ENCODE results near the gene GPR143. TPM values are rescaled to one million over a fixed set of nuclear protein-coding genes. Genes with fewer than 3 reads are reported as not detected.

The GPR143 gene
- total and polyA plus RNA-seq, 2 of the 4 experiments (the other 2 are of a cell fraction), result 0.07 TPM; not detected in 1

DNA sequence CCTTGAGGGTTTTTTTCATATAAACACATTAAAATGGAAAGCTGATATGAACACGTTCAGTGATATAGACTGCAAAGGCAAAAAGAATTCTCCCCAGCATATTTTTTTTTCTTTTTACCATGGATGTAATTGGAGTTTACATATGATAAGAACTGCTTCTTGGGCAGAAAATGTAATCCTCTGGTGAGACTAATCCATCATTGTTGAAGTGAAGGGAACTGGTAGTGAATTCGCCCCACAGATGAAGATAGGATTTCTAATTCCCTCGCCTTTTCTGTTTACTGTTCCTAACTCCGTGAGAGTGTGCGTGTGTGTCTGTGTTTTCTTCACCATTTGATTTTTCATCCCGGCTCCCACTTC lies 88.9 kb downstream of the GPR143 start:
- TF ChIP-seq SMC3 (IDR thresholded peaks at IDR 0.05; ENCODE audit: low read depth, low read length) (no peak), MXI1 (IDR thresholded peaks at IDR 0.05; ENCODE audit: borderline replicate concordance, low read depth, low read length) (no peak), MAFK (IDR thresholded peaks at IDR 0.05; ENCODE audit: low read depth, low read length) (no peak), CHD1 (IDR thresholded peaks at IDR 0.05; ENCODE audit: low read depth, low read length) (no peak), BHLHE40 (IDR thresholded peaks at IDR 0.05; ENCODE audit: low read depth, low read length) (no peak), POLR2A (IDR thresholded peaks at IDR 0.05; ENCODE audit: low read depth, low read length) (no peak), RAD21 (IDR thresholded peaks at IDR 0.05; ENCODE audit: low read length) (no peak), FOS (IDR thresholded peaks at IDR 0.05; ENCODE audit: low read depth, low read length) (no peak), RFX5 (IDR thresholded peaks at IDR 0.05; ENCODE audit: low read depth, low read length) (no peak), MAZ (IDR thresholded peaks at IDR 0.05; ENCODE audit: borderline replicate concordance, low read depth, low read length) (no peak)
- TF ChIP-seq, protein P1, sequence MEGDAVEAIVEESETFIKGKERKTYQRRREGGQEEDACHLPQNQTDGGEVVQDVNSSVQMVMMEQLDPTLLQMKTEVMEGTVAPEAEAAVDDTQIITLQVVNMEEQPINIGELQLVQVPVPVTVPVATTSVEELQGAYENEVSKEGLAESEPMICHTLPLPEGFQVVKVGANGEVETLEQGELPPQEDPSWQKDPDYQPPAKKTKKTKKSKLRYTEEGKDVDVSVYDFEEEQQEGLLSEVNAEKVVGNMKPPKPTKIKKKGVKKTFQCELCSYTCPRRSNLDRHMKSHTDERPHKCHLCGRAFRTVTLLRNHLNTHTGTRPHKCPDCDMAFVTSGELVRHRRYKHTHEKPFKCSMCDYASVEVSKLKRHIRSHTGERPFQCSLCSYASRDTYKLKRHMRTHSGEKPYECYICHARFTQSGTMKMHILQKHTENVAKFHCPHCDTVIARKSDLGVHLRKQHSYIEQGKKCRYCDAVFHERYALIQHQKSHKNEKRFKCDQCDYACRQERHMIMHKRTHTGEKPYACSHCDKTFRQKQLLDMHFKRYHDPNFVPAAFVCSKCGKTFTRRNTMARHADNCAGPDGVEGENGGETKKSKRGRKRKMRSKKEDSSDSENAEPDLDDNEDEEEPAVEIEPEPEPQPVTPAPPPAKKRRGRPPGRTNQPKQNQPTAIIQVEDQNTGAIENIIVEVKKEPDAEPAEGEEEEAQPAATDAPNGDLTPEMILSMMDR (conservative IDR thresholded peaks at IDR 0.05; ENCODE audit: low read depth, low read length), result no peak
- TF ChIP-seq, protein P2, sequence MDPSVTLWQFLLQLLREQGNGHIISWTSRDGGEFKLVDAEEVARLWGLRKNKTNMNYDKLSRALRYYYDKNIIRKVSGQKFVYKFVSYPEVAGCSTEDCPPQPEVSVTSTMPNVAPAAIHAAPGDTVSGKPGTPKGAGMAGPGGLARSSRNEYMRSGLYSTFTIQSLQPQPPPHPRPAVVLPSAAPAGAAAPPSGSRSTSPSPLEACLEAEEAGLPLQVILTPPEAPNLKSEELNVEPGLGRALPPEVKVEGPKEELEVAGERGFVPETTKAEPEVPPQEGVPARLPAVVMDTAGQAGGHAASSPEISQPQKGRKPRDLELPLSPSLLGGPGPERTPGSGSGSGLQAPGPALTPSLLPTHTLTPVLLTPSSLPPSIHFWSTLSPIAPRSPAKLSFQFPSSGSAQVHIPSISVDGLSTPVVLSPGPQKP (IDR thresholded peaks at IDR 0.05; ENCODE audit: borderline replicate concordance, low read depth, low read length), result no peak
- no CpG with 5 or more reads among the region's 6 CpGs for WGBS, 2 experiments (ENCODE audit: extremely low coverage in 2 of 2, insufficient read length in 1 of 2)
- intact Hi-C loops (cut with micrococcal nuclease), result no loop called here
- H3K14ac ChIP-seq (replicated peaks; ENCODE audit: low read depth, low read length), result no peak overlapping the region
- peaks cover 8% of the 10 kb centered on the region for H3K9me1 ChIP-seq (ENCODE audit: insufficient read depth, low read length)
- H2BK5ac ChIP-seq (ENCODE audit: low read depth, low read length, poor library complexity, severe bottlenecking), result no peak overlapping the region
- no peak overlapping the region for H3K23ac ChIP-seq (ENCODE audit: low read depth, low read length)
- no peak overlapping the region for H4K91ac ChIP-seq (ENCODE audit: insufficient read depth, low read depth, low read length)
- dilution Hi-C loops (cut with HindIII; ENCODE audit: low sequenced_read_pairs, unreplicated experiment), result no loop called here
- H3K18ac ChIP-seq (ENCODE audit: low read depth, low read length), result no peak overlapping the region
- H3K4me1 ChIP-seq (ENCODE audit: control insufficient read depth, insufficient read depth, low read length), result no peaks in the 10 kb centered on the region; the same call in 1 of the 2 replicates
- no peak overlapping the region for H2AFZ ChIP-seq (replicated peaks; ENCODE audit: low read length, poor library complexity)
- no peak overlapping the region for H4K5ac ChIP-seq (ENCODE audit: low read depth, low read length)
- POLR2A ChIA-PET (ENCODE audit: unreplicated experiment), result no interaction called here
- no peak overlapping the region for H4K8ac ChIP-seq (ENCODE audit: low read depth in 2 of 2, low read length in 2 of 2)
- H2BK15ac ChIP-seq (ENCODE audit: low read depth, low read length), result no peak overlapping the region
- H3K79me1 ChIP-seq (ENCODE audit: low read depth in 1 of 2, low read length in 2 of 2), result peaks cover 4 to 57% of the 10 kb centered on the region in 2 experiments; a peak in 3 of 4 replicates
- H4K20me1 ChIP-seq (ENCODE audit: insufficient read depth, low read length), result no peaks in the 10 kb centered on the region
- H3K27ac ChIP-seq (ENCODE audit: insufficient read depth, low read length), result no peak overlapping the region
- no peaks in the 10 kb centered on the region for H3K27me3 ChIP-seq (ENCODE audit: control insufficient read depth, insufficient read depth, low read length)
- no peak overlapping the region for H3K4me3 ChIP-seq (ENCODE audit: insufficient read depth, low read depth, low read length)
- H3K56ac ChIP-seq (ENCODE audit: extremely low read depth, insufficient read depth, low read length), result no peak overlapping the region
- DNase-seq (no peak), ATAC-seq (ENCODE audit: low read depth) (no peak)
- H3K36me3 ChIP-seq (ENCODE audit: control insufficient read depth, insufficient read depth, low read length), result peaks cover 6% of the 10 kb centered on the region
- H2BK120ac ChIP-seq (ENCODE audit: low read depth, low read length), result no peak overlapping the region
- BruUV-seq (replicated peaks), result no TSS peak
- no peak overlapping the region for H3K9ac ChIP-seq (ENCODE audit: low read depth, low read length)
- no peak overlapping the region for H2AK5ac ChIP-seq (ENCODE audit: low read depth, low read length)
- H3K9me3 ChIP-seq (ENCODE audit: control insufficient read depth, insufficient read depth, low read length), result peaks cover 3% of the 10 kb centered on the region; the same call in 1 of the 2 replicates
- in situ Hi-C loops (cut with MboI; ENCODE audit: low sequenced_read_pairs), result no loop called here
- CTCF ChIA-PET, result no interaction called here
- H3K4me2 ChIP-seq (ENCODE audit: low read depth, low read length), result no peak overlapping the region
- H3K4ac ChIP-seq (ENCODE audit: low read depth, low read length), result no peak overlapping the region
- H2AK9ac ChIP-seq (replicated peaks; ENCODE audit: low read depth, low read length, poor library complexity), result no peak overlapping the region
- H2BK20ac ChIP-seq (ENCODE audit: low read depth, low read length), result no peak overlapping the region
